Body of pancreas (tissue), 4 donors: ENCODE results near the gene TVP23C. TPM values are rescaled to one million over a fixed set of nuclear protein-coding genes. Genes with fewer than 3 reads are reported as not detected.

Source experiments
- ATAC-seq: fragments of 150-250 bp; one replicate; pipeline ENCODE4 v1.9.1; 2016
- DNase-seq, 4 donors: peaks; one replicate each; pipeline ENCODE4 v3.0.0-alpha.2; 2019
- H3K27ac ChIP-seq, 4 donors: fragments of 200-600 bp; sonication (generic); 1 replicate in 3 of 4; 2 replicates in 1 of 4; pipeline versions ENCODE4 v1.5.1 to v1.6.1; 2016 to 2019; ENCODE audit warnings: mild to moderate bottlenecking in 1 of 4, mixed read lengths in 1 of 4, moderate library complexity in 1 of 4
- H3K27me3 ChIP-seq, 2 donors: fragments of 200-600 bp; sonication (generic); one replicate each; pipeline ENCODE4 v1.6.0; 2016; ENCODE audit warnings: mild to moderate bottlenecking in 1 of 2
- H3K36me3 ChIP-seq, 2 donors: fragments of 200-600 bp; sonication (generic); replicated peaks in 1 of 2; 2 replicates each; pipeline ENCODE4 v1.5.1; 2016; ENCODE audit warnings: low read depth in 2 of 2; ENCODE audit not compliant: insufficient read depth in 1 of 2
- H3K4me1 ChIP-seq: fragments of 200-600 bp; sonication (generic); one replicate; pipeline ENCODE4 v1.6.0; 2016
- H3K4me3 ChIP-seq, 2 donors: fragments of 200-600 bp; sonication (generic); 1 replicate in 1 of 2; 2 replicates in 1 of 2; pipeline ENCODE4 v1.5.1; 2016 to 2019
- H3K9me3 ChIP-seq, 3 donors: fragments of 200-600 bp; sonication (generic); 1 replicate in 2 of 3; 2 replicates in 1 of 3; pipeline ENCODE4 v1.5.1; 2016
- CTCF ChIP-seq, 7 experiments: fragments of 450-650 bp in 4 of 7; fragments of 200-600 bp in 3 of 7; sonication (generic) in 3 of 7; IDR thresholded peaks; one replicate each; pipeline ENCODE4 v1.5.1; 2016 to 2019; ENCODE audit warnings: antibody characterized with exemption in 7 of 7
- POLR2A ChIP-seq, 3 donors: fragments of 450-650 bp; IDR thresholded peaks; one replicate each; pipeline ENCODE4 v1.6.1; 2016; ENCODE audit warnings: antibody characterized with exemption in 3 of 3, mild to moderate bottlenecking in 2 of 3
- whole genome bisulfite sequencing, 2 donors: methylation state at CpG; one replicate each; pipeline ENCODE4 v1.1.5; 2017; 5-methylcytosine and 5-hydroxymethylcytosine counted together
- intact Hi-C: fragments of 100-400 bp; cut with DNase I; formaldehyde crosslinking; loops from one replicate; pipeline ENCODE4 v1.15.1; 2023
- total RNA-seq, 2 donors: library from RNA; depleted of rRNA; stranded (reverse); fragments of >200 nt; gene quantifications; one replicate each; pipeline ENCODE4 v1.1.0, GENCODE V29; 2016

Gene TVP23C
- total RNA-seq, 2 donors from 2014 or later = 31.4 to 53.7 TPM

- intact Hi-C loops = no loop called here
- Histone ChIP-seq H3K27me3 (no peaks in the 10 kb centered on the region), H3K4me3 (no peak overlapping the region), H3K4me1 (no peaks in the 10 kb centered on the region), H3K9me3 (no peaks in the 10 kb centered on the region), H3K36me3 (no peaks in the 10 kb centered on the region), H3K27ac (no peak overlapping the region)
- DNase-seq (no peak), ATAC-seq (no peak)
- 78 to 81% methylated on average over 6 of the region's 6 CpGs for WGBS, 2 donors
- TF ChIP-seq POLR2A (IDR thresholded peaks at IDR 0.05) = no peak
- no peak for TF ChIP-seq CTCF (IDR thresholded peaks at IDR 0.05)
These were observed 80.8 kb downstream of the TVP23C start for GRCh38 chr17:15482476-15482875.

DNA sequence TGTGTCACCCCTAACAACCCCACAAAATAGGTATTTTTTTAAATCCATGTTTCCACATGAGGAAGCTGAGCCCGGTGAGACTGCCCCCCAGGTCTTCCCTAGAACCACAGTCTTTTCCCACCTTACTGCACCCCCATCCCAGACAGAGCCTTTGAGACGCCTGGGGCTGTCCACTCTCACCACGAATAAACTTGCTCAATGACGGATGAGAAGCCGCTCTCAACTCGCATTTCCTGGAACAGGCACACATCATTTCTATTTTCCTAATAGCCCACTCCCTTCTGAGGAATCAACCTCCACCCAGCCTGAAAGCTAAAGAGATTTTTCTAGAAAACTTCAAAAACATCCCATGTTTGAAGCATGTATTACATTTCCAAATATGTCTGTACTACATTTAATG lies 81.8 kb downstream of the TVP23C start:
- Histone ChIP-seq H3K27me3 (no peaks in the 10 kb centered on the region), H3K9me3 (no peaks in the 10 kb centered on the region), H3K4me3 (no peak overlapping the region), H3K4me1 (no peaks in the 10 kb centered on the region), H3K27ac (no peak overlapping the region), H3K36me3 (no peaks in the 10 kb centered on the region)
- TF ChIP-seq POLR2A (IDR thresholded peaks at IDR 0.05) (no peak), CTCF (IDR thresholded peaks at IDR 0.05) (no peak)
- ATAC-seq (no peak), DNase-seq (no peak)
- intact Hi-C loops = no loop called here
- WGBS, 2 donors = 86 to 94% methylated on average over 6 of the region's 6 CpGs

DNA sequence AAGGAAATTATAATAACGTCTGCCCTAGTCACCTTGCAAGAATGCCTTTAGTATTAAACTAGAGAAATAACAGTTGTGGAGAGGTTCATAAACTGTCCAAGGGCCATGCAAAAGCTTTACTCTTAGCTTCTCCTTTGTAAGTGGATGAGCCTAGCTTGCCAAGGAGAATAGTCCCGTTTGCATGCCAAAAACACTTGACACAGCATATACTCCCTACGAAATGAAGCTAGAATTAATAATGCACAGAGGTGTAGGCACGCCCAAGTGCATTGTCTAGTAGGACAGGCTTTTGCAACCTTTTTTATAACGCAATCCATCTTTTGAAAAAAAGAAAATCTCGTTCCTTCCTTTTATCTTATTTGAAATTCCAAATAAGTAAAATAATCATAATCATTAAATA lies 83.1 kb downstream of the TVP23C start:
- ATAC-seq = no peak
- Histone ChIP-seq H3K36me3 (no peaks in the 10 kb centered on the region), H3K4me1 (no peaks in the 10 kb centered on the region), H3K27me3 (no peaks in the 10 kb centered on the region), H3K4me3 (no peak overlapping the region), H3K9me3 (no peaks in the 10 kb centered on the region), H3K27ac (no peak overlapping the region)
- DNase-seq = no peak
- WGBS, 2 donors = 87% methylated on average over 6 of the region's 6 CpGs
- intact Hi-C loops = no loop called here
- TF ChIP-seq CTCF (IDR thresholded peaks at IDR 0.05) = no peak

DNA sequence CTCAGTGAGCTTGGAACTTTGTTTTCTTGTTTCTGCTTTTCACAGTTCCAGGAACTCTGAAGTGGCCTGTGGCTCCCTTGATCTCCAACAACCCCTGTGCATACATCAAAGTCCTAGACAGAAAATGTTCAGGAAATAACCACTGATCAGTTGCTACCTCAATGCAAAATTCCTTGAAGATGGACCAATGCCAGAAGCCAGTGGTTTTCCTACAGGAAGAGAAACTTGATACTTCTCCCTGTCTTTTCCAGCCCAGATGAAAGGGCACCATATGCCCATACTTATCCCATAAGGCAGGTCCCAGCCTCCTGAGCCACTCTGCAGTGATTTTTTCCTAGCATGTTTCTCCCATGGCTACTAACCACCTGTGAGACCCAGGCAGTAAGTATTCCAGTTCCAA lies 83.6 kb downstream of the TVP23C start:
- intact Hi-C loops = no loop called here
- no peaks in the 10 kb centered on the region for H3K4me1 ChIP-seq
- H3K27ac ChIP-seq = no peak overlapping the region
- no peaks in the 10 kb centered on the region for H3K9me3 ChIP-seq
- TF ChIP-seq CTCF (IDR thresholded peaks at IDR 0.05) (no peak), POLR2A (IDR thresholded peaks at IDR 0.05) (no peak)
- no peak for ATAC-seq
- H3K36me3 ChIP-seq = no peaks in the 10 kb centered on the region
- DNase-seq = no peak
- H3K4me3 ChIP-seq = no peak overlapping the region
- H3K27me3 ChIP-seq = no peaks in the 10 kb centered on the region

GRCh38 chr17:15478845-15479244 lies 84.4 kb downstream of the TVP23C start:
- TF ChIP-seq POLR2A (IDR thresholded peaks at IDR 0.05) (no peak), CTCF (IDR thresholded peaks at IDR 0.05) (no peak)
- no peak overlapping the region for H3K4me3 ChIP-seq
- H3K27me3 ChIP-seq = no peaks in the 10 kb centered on the region
- DNase-seq = no peak
- no peaks in the 10 kb centered on the region for H3K9me3 ChIP-seq
- H3K27ac ChIP-seq = no peak overlapping the region
- intact Hi-C loops = no loop called here
- ATAC-seq = no peak
- H3K36me3 ChIP-seq = no peaks in the 10 kb centered on the region
- no peaks in the 10 kb centered on the region for H3K4me1 ChIP-seq
- WGBS, 2 donors = 87 to 88% methylated on average over 5 of the region's 5 CpGs
